HG02973 (cell line): ENCODE data around the gene ADAMTS18.

Experiments
- ATAC-seq: cut with Tn5 transposase; IDR thresholded peaks from one replicate; pipeline ENCODE4 v1.9.1; 2021; ENCODE audit warnings: moderate library complexity; ENCODE audit not compliant: unreplicated experiment

ADAMTS18 gene

DNA sequence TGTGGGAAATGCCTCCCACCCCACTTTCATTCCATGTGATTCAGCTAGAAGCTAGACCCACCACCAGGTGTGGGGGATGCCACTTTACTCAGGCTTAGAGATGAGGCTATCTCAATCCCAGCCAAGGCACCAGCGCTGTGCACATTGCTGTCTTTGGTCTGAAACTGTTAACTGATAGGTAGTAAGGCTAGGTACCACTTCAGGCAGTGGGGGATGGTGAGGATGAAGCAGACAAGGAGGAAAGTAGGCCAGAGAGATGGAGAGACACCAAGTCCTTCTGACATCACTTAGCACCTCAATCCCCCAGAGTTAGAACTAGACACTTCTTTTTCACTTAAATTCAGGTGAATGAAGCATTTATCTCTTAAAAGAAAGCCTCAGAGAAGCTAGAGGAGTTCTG is 35.8 kb downstream of the ADAMTS18 start:
- ATAC-seq, result no peak

GRCh38 chr16:77398495-77398894 is 36.3 kb downstream of the ADAMTS18 start:
- no peak for ATAC-seq

GRCh38 chr16:77396461-77396860 is 38.4 kb downstream of the ADAMTS18 start:
- ATAC-seq, result no peak

- ATAC-seq, result no peak
Measured at GRCh38 chr16:77394699-77395098, 40.1 kb downstream of the ADAMTS18 start.

- no peak for ATAC-seq
Measured at GRCh38 chr16:77393955-77394354, 40.9 kb downstream of the ADAMTS18 start.

- ATAC-seq, result no peak
Measured at GRCh38 chr16:77387815-77388209, 47.0 kb downstream of the ADAMTS18 start.

GRCh38 chr16:77386831-77387814 is 47.7 kb downstream of the ADAMTS18 start:
- no peak for ATAC-seq

DNA sequence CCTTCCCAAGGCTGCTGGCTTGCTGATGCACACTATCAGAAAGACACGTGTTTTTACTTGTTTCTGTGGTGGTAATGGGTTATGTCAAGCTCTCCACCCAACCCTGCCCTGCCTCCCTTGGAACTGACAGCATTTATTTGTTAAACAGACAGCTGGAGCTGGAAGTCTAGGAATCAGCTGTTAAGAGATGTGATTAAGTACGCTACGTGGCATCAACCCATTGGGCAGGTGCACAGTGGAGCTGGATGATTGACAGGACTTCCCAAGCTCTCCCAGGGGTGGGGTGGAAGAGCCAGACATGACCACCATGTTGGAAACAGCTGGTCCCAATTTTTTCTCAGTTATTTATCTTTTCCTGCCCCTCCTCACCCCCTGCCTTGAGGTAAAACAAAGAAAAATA is 49.4 kb downstream of the ADAMTS18 start:
- ATAC-seq, result no peak

DNA sequence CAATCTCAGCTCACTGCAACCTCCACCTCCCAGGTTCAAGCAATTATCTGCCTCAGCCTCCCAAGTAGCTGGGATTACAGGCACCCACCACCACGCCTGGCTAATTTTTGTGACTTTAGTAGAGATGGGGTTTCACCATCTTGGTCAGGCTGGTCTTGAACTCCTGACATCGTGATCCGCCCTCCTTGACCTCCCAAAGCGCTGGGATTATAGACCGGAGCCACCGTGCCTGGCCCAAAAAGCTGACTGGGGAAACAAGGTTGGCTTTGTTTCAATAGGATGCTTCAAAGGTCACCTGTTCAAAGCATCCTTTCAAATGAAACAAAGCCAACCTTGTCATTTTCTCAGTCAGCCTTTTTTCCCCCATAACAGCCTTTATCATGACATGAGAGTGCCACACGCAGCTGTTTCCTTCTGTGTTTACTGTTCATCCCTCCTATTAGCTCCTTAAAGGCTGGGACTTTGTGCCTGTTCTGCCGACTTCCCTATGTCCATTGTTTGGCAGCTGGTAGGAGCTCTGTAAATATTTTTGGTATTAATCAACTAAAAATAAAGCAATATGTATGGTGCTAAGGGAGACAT is 51.1 kb downstream of the ADAMTS18 start:
- no peak for ATAC-seq

DNA sequence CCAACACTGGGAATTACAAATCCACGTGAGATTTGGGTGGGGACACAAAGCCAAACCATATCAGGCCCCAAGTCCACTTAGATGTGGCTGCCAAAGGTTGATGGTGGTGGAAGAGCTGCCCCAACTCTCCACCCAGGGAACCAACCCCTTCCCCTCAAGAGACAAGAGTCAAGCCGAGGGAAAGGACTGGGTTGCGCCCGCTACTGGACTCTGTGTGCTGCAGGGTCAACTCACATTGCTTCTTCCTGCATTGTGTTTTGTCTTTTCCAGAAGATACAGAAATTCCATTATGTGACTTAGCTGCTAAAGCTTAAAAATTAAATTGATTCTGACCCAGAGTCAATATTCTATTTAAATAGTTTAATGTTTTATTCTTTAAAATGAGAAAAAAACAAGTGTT is 58.5 kb downstream of the ADAMTS18 start:
- no peak for ATAC-seq

- no peak for ATAC-seq
Measured at GRCh38 chr16:77375396-77375795, 59.4 kb downstream of the ADAMTS18 start.

DNA sequence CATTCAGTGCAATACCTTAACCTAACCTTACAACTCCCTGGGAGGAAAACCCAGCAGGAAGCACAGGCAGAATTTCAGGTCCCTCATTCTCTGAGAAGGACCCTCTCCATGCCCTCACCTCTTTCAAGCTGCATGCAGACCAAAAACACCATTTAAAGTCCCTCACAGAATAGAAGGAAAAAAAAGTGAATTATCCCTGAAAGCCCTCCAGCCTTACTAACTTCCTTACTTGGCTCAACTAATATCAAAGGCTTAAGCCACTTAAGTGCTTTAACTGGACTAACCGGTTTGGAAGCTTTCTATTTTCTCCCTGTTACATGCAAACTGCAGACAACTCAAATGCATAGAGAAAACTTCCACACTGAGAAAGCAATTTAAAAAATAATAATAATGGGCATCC is 60.5 kb downstream of the ADAMTS18 start:
- no peak for ATAC-seq

GRCh38 chr16:77373726-77374125 is 61.1 kb downstream of the ADAMTS18 start:
- ATAC-seq, result no peak

- no peak for ATAC-seq
Measured at GRCh38 chr16:77364770-77365169, 70.1 kb downstream of the ADAMTS18 start.

- ATAC-seq, result no peak
Measured at GRCh38 chr16:77359065-77359502, 75.8 kb downstream of the ADAMTS18 start.

DNA sequence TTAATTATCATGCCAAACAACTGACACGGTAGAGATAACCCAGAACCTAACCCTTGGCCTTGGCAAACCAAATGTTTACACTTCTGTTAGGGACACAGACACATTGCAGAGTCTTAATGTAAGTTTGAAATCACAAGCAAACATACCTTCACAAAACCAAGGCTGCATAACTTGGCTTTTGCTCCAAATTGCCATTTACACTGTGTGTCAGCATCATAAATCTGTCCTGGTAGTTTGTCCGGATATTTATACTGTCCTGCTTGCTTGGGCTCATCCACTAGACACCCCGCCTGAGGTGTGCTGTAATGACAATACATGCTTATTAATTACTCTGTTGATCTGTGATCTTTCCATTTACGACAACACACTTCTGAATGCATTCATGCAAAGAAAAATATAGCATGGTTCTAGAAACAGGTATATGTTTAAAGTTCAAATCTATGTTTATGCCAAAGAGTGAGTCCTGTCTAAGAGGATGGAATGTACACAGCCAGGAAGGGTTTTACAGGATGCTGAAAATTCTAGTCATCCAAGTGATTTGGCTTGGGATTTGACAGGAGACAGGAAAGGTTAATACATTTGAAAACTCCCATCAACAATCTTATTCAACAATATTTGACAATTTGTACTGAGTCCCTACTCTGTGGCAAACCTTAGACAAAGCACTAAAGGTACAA is 81.1 kb downstream of the ADAMTS18 start:
- no peak for ATAC-seq

DNA sequence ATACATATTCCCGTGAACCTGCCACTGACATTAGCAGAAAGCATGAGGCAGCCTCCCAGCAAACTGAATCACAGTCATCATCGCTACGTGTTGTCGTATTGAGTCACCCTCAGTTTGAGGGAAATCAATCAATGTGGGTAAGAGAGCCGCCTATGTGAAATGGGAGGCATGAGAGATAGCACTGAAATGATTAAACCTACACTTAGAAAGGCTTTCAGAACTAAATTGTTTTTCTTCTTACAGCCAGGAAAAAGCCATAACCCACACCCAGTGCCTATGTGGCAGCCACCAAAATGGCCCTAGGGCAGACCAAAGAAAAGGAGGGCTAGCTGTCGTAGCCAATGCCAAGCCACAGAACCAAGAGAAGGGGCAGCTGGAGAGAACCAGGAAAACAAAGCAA is 90.5 kb downstream of the ADAMTS18 start:
- no peak for ATAC-seq

GRCh38 chr16:77336637-77337036 is 98.2 kb downstream of the ADAMTS18 start:
- no peak for ATAC-seq

- ATAC-seq, result no peak
Measured at GRCh38 chr16:77335652-77336234, 99.1 kb downstream of the ADAMTS18 start.

DNA sequence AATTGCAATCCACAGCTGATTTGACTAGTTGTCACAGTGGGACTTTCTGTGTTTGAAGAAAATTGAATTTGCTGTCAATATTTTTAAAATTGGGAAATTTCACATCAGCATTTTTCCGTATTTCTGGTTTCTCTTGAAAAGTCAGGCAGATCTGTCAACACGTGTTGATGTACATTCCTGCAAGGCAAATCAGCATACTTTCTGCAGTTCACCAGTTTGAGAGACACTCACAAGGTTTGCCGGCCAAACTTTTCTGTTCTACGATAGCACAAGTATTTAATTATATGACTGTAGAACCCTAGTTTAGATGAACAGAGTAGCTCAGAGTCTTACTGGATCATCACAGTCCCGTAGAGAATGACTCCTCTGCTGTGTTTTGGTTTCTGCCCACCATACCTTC is 102.0 kb downstream of the ADAMTS18 start:
- no peak for ATAC-seq
